Activated B cell treated with CpG ODN at 0.5 μM for 24 hours (primary cell): ENCODE measurements around the gene SFT2D3. TPM values are rescaled to one million over a fixed set of nuclear protein-coding genes. Genes with fewer than 3 reads are reported as not detected.

Experiments used
- ATAC-seq: fragments of 200-7000 bp; cut with Tn5 transposase; one replicate; pipeline ENCODE4 v1.10.0; 2021; ENCODE audit warnings: low read depth, mild to moderate bottlenecking, moderate library complexity
- CTCF ChIA-PET: fragments of 350-600 bp; sonication (Branson Sonifier 250); formaldehyde crosslinking; loops from one replicate; lab custom pipeline; 2021; ENCODE audit warnings: antibody characterized with exemption; lab: Charles Lee
- POLR2A ChIA-PET: fragments of 350-600 bp; sonication (Branson Sonifier 250); formaldehyde crosslinking; loops from one replicate; lab custom pipeline; 2021; ENCODE audit warnings: antibody characterized with exemption; lab: Charles Lee
- DNase-seq: peaks from one replicate; pipeline ENCODE4 v3.0.0; 2022
- H3K27ac Mint-ChIP-seq: one replicate; pipeline ENCODE4 v1.8.0; 2020; ENCODE audit warnings: mixed read lengths
- H3K27me3 Mint-ChIP-seq: one replicate; pipeline ENCODE4 v1.8.0; 2021; ENCODE audit warnings: mixed read lengths
- H3K36me3 Mint-ChIP-seq: one replicate; pipeline ENCODE4 v1.8.0; 2021; ENCODE audit warnings: low read depth, mixed read lengths
- H3K4me1 Mint-ChIP-seq: one replicate; pipeline ENCODE4 v1.8.0; 2021; ENCODE audit warnings: mixed read lengths
- H3K4me3 Mint-ChIP-seq: one replicate; pipeline ENCODE4 v1.8.0; 2020; ENCODE audit warnings: mild to moderate bottlenecking, mixed read lengths
- H3K9me3 Mint-ChIP-seq: one replicate; pipeline ENCODE4 v1.8.0; 2020; ENCODE audit warnings: mixed read lengths
- intact Hi-C: fragments of 100-400 bp; cut with micrococcal nuclease; formaldehyde crosslinking; loops from one replicate; pipeline ENCODE4 v1.15.1; 2024
- total RNA-seq: library from RNA; stranded (reverse); gene quantifications from 2 replicates; pipeline ENCODE4 v1.2.3, GENCODE V29; 2022
- TF ChIP-seq, protein P1 (sequence below): fragments of 200-600 bp; IDR thresholded peaks from one replicate; pipeline ENCODE4 v1.8.0; 2022; ENCODE audit warnings: antibody characterized with exemption, mild to moderate bottlenecking

The SFT2D3 gene
- total RNA-seq, 1 donor from 2014 or later: 10.1 TPM

DNA sequence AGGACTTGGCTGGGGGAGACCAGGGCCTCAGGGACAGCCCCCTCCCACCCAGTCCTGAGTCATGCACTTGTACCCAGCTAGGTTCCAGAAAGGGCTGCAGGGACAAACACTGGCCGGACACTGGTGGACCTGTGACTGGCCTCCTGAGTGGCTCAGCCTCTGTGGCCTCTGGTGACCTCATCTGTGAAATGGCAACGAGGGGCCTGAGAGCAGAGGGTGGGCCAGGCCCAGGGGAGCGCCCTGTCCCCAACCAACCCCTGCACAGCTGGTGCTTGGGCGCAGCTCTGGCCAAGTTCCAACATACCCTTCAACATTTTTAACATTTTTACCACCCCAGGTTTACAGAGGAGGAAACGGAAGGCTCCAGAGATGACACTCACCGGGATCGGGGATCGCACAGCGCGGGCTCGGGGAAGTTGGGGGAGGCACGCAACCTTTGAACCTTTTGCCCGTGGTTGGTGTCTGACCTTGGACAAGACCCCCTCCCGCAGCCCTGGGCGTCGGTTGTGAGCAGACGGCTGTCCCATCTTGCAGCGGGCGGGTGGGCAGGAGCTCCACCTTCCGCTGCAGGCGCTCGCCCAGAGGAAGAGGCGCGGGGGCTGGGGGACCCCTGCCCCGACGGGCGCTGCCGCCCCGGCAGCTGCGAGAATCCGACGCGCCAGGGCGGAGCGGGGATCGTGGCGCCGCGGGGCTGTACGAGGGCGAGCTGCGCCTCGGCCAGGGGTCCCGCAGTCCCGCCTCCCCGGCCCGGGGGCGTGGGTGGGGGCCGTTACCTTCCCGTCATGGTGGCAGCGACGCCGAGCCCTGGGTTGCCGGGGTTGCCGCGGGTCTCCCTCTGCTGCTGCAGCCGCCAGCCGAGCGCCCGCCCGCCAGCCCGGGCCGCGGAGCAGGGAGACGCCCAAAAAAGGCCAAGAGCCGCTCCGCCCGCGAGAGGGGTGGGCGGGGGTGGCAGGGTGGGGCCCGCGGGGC lies 26.8 kb upstream of the SFT2D3 start:
- Mint-ChIP-seq H3K27ac (no peak overlapping the region), H3K36me3 (no peaks in the 10 kb centered on the region), H3K4me1 (peaks cover 11% of the 10 kb centered on the region), H3K27me3 (peaks cover 52% of the 10 kb centered on the region), H3K4me3 (peak overlapping the region; percentile 81), H3K9me3 (no peaks in the 10 kb centered on the region)
- no peak for DNase-seq
- TF ChIP-seq, protein P1, sequence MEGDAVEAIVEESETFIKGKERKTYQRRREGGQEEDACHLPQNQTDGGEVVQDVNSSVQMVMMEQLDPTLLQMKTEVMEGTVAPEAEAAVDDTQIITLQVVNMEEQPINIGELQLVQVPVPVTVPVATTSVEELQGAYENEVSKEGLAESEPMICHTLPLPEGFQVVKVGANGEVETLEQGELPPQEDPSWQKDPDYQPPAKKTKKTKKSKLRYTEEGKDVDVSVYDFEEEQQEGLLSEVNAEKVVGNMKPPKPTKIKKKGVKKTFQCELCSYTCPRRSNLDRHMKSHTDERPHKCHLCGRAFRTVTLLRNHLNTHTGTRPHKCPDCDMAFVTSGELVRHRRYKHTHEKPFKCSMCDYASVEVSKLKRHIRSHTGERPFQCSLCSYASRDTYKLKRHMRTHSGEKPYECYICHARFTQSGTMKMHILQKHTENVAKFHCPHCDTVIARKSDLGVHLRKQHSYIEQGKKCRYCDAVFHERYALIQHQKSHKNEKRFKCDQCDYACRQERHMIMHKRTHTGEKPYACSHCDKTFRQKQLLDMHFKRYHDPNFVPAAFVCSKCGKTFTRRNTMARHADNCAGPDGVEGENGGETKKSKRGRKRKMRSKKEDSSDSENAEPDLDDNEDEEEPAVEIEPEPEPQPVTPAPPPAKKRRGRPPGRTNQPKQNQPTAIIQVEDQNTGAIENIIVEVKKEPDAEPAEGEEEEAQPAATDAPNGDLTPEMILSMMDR: no peak
- ATAC-seq: peak; percentile 60
- intact Hi-C loops: no loop called here
- ChIA-PET POLR2A (no interaction called here), CTCF (interaction anchor here (1.6 kb wide), 1 partner anchor 83 kb away, joined by 4 read pairs; no protein-coding TSS in a partner anchor)

DNA sequence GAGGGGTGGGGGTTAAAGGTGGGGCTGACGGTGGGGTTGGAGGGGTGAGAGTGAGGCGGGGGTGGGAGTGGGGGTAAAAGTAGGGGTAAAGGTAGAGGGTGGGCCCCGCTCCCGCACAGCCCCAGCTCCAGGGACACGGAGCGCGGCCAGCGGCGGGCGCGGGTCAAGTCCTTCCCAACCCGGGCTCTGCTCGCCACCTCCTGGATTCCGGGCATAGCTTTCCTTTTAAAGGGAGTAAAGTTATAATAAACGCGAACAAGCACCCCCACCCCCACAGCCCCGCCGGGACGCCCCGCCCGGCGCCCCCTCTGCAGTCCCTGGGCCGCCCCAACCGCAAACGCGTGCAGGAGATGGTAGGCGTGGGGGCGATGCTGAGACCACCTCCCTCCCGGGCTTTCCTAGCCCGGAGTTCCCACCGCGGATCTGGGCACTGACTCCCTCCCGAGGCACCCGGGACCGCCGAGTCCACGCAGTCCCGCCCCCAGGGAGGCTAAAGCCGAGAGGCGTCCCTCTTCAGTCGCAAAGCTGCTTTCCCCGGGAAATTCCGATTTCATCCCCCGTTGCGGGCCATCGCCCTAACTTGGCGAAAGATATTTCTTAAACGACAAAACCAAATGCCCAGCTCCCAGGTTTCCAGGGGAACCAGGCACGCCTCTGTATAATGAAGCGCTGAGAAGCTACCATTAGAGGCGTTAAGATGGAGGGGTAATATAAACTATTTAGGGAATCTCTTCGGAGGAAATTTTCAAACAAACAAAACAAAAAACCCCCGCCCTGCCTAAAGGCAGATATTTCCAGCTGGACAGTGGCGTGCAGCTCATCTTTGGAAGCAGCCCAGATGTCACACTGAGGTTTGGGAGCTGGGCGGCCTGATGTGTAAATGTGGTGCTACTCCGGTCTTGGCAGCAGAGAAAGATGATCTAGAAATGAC lies 25.7 kb upstream of the SFT2D3 start, which contains the start of gene LIMS2:
LIMS2 (minus strand) TSS at position 200 of the 931 bp plus-strand sequence. CDS start 506 bp downstream, outside the sequence.
- CTCF ChIA-PET: interaction anchor here (0.9 to 1.6 kb wide), 2 partner anchors 26 to 84 kb away, joined by 3 to 4 read pairs; no protein-coding TSS in a partner anchor
- DNase-seq (no peak), ATAC-seq (peak; percentile 21)
- H3K36me3 Mint-ChIP-seq: no peaks in the 10 kb centered on the region
- H3K4me3 Mint-ChIP-seq: peak within 1 kb of the TSS; percentile 82
- H3K27me3 Mint-ChIP-seq: peaks cover 47% of the 10 kb centered on the region
- TF ChIP-seq, protein P1: no peak
- H3K27ac Mint-ChIP-seq: no peak within 1 kb of the TSS
- H3K4me1 Mint-ChIP-seq: peaks cover 11% of the 10 kb centered on the region
- intact Hi-C loops: no loop called here
- POLR2A ChIA-PET: no interaction called here
- H3K9me3 Mint-ChIP-seq: no peaks in the 10 kb centered on the region

DNA sequence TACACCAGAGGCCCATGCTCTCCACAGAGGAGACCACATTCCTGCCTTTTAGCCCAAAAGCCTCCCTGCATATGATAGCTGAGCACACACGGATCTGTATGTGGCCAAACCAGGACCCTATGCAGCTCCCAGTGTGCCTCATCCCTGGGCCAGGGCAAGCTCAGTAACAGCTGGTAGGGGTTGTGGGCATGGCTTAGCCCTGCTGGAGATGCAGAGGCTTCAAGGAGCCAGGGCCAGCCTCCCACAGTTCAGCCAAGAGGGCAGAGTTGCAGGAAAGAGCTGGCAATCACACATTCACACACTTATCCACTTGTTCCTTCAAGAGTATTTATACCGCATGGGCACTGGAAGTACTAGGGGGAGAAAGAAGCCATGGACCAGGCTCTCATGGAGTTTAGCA lies 24.4 kb upstream of the SFT2D3 start:
- no peak overlapping the region for H3K27ac Mint-ChIP-seq
- no peak for DNase-seq
- CTCF ChIA-PET: no interaction called here
- intact Hi-C loops: no loop called here
- H3K4me1 Mint-ChIP-seq: peaks cover 17% of the 10 kb centered on the region
- no peak overlapping the region for H3K4me3 Mint-ChIP-seq
- TF ChIP-seq, protein P1: no peak
- POLR2A ChIA-PET: interaction anchor here (0.7 kb wide), 1 partner anchor 326 kb away, joined by 4 read pairs; no protein-coding TSS in a partner anchor
- H3K36me3 Mint-ChIP-seq: no peaks in the 10 kb centered on the region
- H3K27me3 Mint-ChIP-seq: peaks cover 46% of the 10 kb centered on the region
- ATAC-seq: no peak
- no peaks in the 10 kb centered on the region for H3K9me3 Mint-ChIP-seq

DNA sequence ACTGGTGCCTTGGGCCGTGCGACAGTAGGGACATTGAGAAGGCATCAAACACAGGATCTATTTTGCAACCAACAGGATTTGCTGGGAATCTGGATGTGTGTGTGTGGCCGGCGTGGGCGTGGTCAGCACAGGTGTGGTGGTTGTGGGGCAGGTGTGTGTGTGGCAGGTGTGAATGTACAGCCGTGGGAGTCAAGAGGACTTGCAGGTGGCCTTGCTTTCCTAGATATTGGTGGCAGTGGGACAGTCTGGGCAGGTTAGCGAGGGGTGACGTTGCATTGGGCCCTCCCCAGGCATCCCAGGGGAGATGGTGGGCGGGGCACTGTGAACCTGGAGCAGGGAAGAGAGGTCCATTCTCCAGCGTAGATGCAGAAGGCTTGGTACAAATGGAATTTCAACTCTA lies 22.8 kb upstream of the SFT2D3 start:
- Mint-ChIP-seq H3K36me3 (no peaks in the 10 kb centered on the region), H3K27ac (no peak overlapping the region), H3K27me3 (peaks cover 34% of the 10 kb centered on the region), H3K4me3 (no peak overlapping the region), H3K4me1 (peaks cover 17% of the 10 kb centered on the region), H3K9me3 (no peaks in the 10 kb centered on the region)
- TF ChIP-seq, protein P1: no peak
- ChIA-PET POLR2A (no interaction called here), CTCF (no interaction called here)
- ATAC-seq: no peak
- no peak for DNase-seq
- intact Hi-C loops: no loop called here
